HepG2 (cell line): ENCODE measurements around the gene KIF1B. TPM values are rescaled to one million over a fixed set of nuclear protein-coding genes. Genes with fewer than 3 reads are reported as not detected.
A peak's percentile ranks its signal among the peaks of the same experiment; 100 is the strongest.

Experiments used
- ATF4 ChIP-seq, 2 experiments: fragments of 450-650 bp in 1 of 2; sonication (generic) in 1 of 2; formaldehyde crosslinking; IDR thresholded peaks; 2 replicates each; pipeline versions ENCODE4 v1.5.0 to v1.8.0; 2020 to 2022; ENCODE audit warnings: mild to moderate bottlenecking in 1 of 2, missing genetic modification reagents in 1 of 2
- CC2D1A ChIP-seq: sonication (generic); formaldehyde crosslinking; IDR thresholded peaks from 2 replicates; pipeline ENCODE4 v1.8.1; 2023; ENCODE audit warnings: mild to moderate bottlenecking, missing genetic modification reagents
- CENPBD1 ChIP-seq: sonication (generic); formaldehyde crosslinking; IDR thresholded peaks from 2 replicates; pipeline ENCODE4 v1.8.0; 2022; ENCODE audit warnings: missing genetic modification reagents, low read depth, mild to moderate bottlenecking, borderline replicate concordance
- DMAP1 ChIP-seq: IDR thresholded peaks from 2 replicates; pipeline ENCODE4 v1.6.1; 2016
- E2F1 ChIP-seq: sonication (generic); formaldehyde crosslinking; IDR thresholded peaks from 2 replicates; pipeline ENCODE4 v1.5.0; 2020; ENCODE audit warnings: missing genetic modification reagents
- FOXP4 ChIP-seq: sonication (generic); formaldehyde crosslinking; IDR thresholded peaks from 2 replicates; pipeline ENCODE4 v1.4.0; 2020; ENCODE audit warnings: missing genetic modification reagents
- GFI1 ChIP-seq: sonication (generic); formaldehyde crosslinking; IDR thresholded peaks from 2 replicates; pipeline ENCODE4 v1.5.0; 2020; ENCODE audit warnings: missing genetic modification reagents, mild to moderate bottlenecking, borderline replicate concordance
- KDM1A ChIP-seq: IDR thresholded peaks from 2 replicates; pipeline ENCODE4 v1.6.1; 2016; ENCODE audit warnings: missing compliant biosample characterization
- MED13 ChIP-seq: sonication (generic); formaldehyde crosslinking; IDR thresholded peaks from 2 replicates; pipeline ENCODE4 v1.5.0; 2020; ENCODE audit warnings: missing genetic modification reagents
- MEF2D ChIP-seq: sonication (generic); formaldehyde crosslinking; IDR thresholded peaks from 2 replicates; pipeline ENCODE4 v1.5.1; 2020; ENCODE audit warnings: mild to moderate bottlenecking, missing genetic modification reagents
- MYC ChIP-seq: sonication (generic); formaldehyde crosslinking; IDR thresholded peaks from 2 replicates; pipeline ENCODE4 v1.9.0; 2021; ENCODE audit warnings: missing genetic modification reagents, borderline replicate concordance
- PLRG1 ChIP-seq: fragments of 450-650 bp; conservative IDR thresholded peaks from 2 replicates; pipeline ENCODE4 v1.6.1; 2016
- PRDM15 ChIP-seq: sonication (generic); formaldehyde crosslinking; IDR thresholded peaks from 2 replicates; pipeline ENCODE4 v1.4.0; 2020; ENCODE audit warnings: missing genetic modification reagents
- SIX4 ChIP-seq: sonication (generic); formaldehyde crosslinking; IDR thresholded peaks from 2 replicates; pipeline ENCODE4 v1.4.0; 2020; ENCODE audit warnings: missing genetic modification reagents
- TIGD3 ChIP-seq: sonication (generic); formaldehyde crosslinking; IDR thresholded peaks from 2 replicates; pipeline ENCODE4 v1.5.1; 2020; ENCODE audit warnings: mild to moderate bottlenecking, missing genetic modification reagents, borderline replicate concordance
- ZEB1 ChIP-seq: IDR thresholded peaks from 2 replicates; pipeline ENCODE4 v1.6.1; 2012; ENCODE audit warnings: mild to moderate bottlenecking, low read depth, inconsistent platforms; ENCODE audit not compliant: insufficient replicate concordance
- ZNF800 ChIP-seq: sonication (generic); formaldehyde crosslinking; IDR thresholded peaks from 2 replicates; pipeline ENCODE4 v1.4.0; 2020; ENCODE audit warnings: missing genetic modification reagents
- polyA plus RNA-seq, 8 experiments: library from polyadenylated mRNA; depleted of rRNA in 3 of 8; stranded (reverse) in 7 of 8; unstranded in 1 of 8; fragments of >200 nt; fragmentation: Illumina TruSeq in 4 of 8; extraction: Trizol in 4 of 8; gene quantifications; 2 replicates each; pipeline versions ENCODE4 v1.2.1 to v1.2.3, GENCODE V29; 2011 to 2016; ENCODE audit warnings: low read depth in 4 of 8, missing spikeins in 1 of 8, mixed read lengths in 1 of 8; ENCODE audit not compliant: insufficient read depth in 1 of 8
- total RNA-seq, 5 experiments: library from RNA; depleted of rRNA; stranded (reverse); fragments of >200 nt; fragmentation: Illumina TruSeq; extraction: Trizol; gene quantifications; 2 replicates each; pipeline ENCODE4 v1.2.3, GENCODE V29; 2016; ENCODE audit warnings: low read depth in 1 of 5

KIF1B gene
- total and polyA plus RNA-seq, 2 of the 13 experiments (the other 11 are each of a cell fraction or from before 2014, with no cell fraction given): 26.7 to 32.5 TPM

GRCh38 chr1:10398734-10399443 is 188.5 kb downstream of the KIF1B start, which contains the start of gene PGD (continued):
- TF ChIP-seq GFI1: 0 out of 2 replicates have a peak, but pooled peaks have one; percentile 39
- TF ChIP-seq ZNF800: peak; percentile 94
- peak; percentile 50 for TF ChIP-seq PRDM15 (CRISPR knock-in tag)
- peak; percentile 43 for TF ChIP-seq MYC
- TF ChIP-seq PLRG1: no peak
- TF ChIP-seq KDM1A (CRISPR knock-in tag): no peak
- TF ChIP-seq ZEB1: no peak
- peak; percentile 17; the same call in 1 of the 2 replicates for TF ChIP-seq FOXP4 (CRISPR knock-in tag)
- TF ChIP-seq SIX4 (CRISPR knock-in tag): peak; percentile 11; the same call in 1 of the 2 replicates
- no peak for TF ChIP-seq TIGD3 (CRISPR knock-in tag)
- TF ChIP-seq ATF4 (CRISPR knock-in tag; IDR thresholded peaks at IDR 0.05): no peak
- TF ChIP-seq CENPBD1 (CRISPR knock-in tag): no peak
- TF ChIP-seq DMAP1 (CRISPR knock-in tag): peak; percentile 50; the same call in 1 of the 2 replicates
- 0 out of 2 replicates have a peak, but pooled peaks have one; percentile 22 for TF ChIP-seq MED13 (CRISPR knock-in tag)
- peak; percentile 72; the same call in 1 of the 2 replicates for TF ChIP-seq E2F1
- peak; percentile 78 for TF ChIP-seq MEF2D
- no peak for TF ChIP-seq CC2D1A (CRISPR knock-in tag)
